Measurements from ENCODE around the gene TP53BP2. TPM values are rescaled to one million over a fixed set of nuclear protein-coding genes. Genes with fewer than 3 reads are reported as not detected.

Gene TP53BP2
- total and polyA plus RNA-seq, 10 of the 15 experiments (the other 5 are each of a cell fraction or from before 2014, with no cell fraction given): 1.6 to 13.7 (median 5.6) TPM

DNA sequence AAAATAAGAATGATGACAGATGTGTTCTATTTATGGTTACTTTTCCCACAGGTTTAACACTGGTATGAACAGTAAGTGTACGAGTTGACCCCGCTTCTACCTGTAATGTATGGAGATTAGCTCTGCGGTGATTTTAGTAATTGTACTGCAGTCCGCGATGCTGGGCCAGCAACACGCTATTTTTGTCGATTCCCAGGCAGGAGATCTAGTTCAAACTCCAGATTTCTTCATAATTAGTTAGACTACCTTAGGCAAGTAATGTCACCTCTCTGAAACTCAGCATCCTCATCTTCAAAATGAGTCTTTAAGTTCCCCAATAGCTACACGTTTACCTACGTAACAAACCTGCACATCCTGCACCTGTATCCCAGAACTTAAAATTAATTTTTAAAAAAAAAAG, 21.5 kb downstream of the TP53BP2 start:
- Histone ChIP-seq H3K9ac (ENCODE audit: control insufficient read depth, insufficient read depth, low read length) (no peak overlapping the region), H3K36me3 (ENCODE audit: control insufficient read depth in 2 of 2, insufficient read depth in 2 of 2, low read length in 1 of 2) (no peaks in the 10 kb centered on the region), H3K79me2 (ENCODE audit: control insufficient read depth, insufficient read depth, low read length) (no peaks in the 10 kb centered on the region), H3K4me1 (ENCODE audit: control insufficient read depth, insufficient read depth, low read length) (no peaks in the 10 kb centered on the region), H3K9me3 (replicated peaks; ENCODE audit: control insufficient read depth, insufficient read depth, low read length) (no peaks in the 10 kb centered on the region), H3K4me3 (no peak overlapping the region), H3K27me3 (replicated peaks in 1 of 2; ENCODE audit: control insufficient read depth in 2 of 2, insufficient read depth in 2 of 2, low read length in 1 of 2) (no peaks in the 10 kb centered on the region), H3K27ac (ENCODE audit: control insufficient read depth, insufficient read depth) (no peak overlapping the region), H4K20me1 (ENCODE audit: control insufficient read depth, insufficient read depth) (0 out of 2 replicates have a peak, but pooled peaks cover 3% of the 10 kb centered on the region), H3K4me2 (ENCODE audit: control insufficient read depth, insufficient read depth) (no peak overlapping the region), H2AFZ (ENCODE audit: control insufficient read depth, low read depth, low read length) (no peak overlapping the region)
- BruUV-seq (replicated peaks): no TSS peak
- ATAC-seq: no peak
- no peak for DNase-seq (ENCODE audit: low read depth, low spot score)
- FAIRE-seq: no peak
- ChIA-PET POLR2A (interaction anchor here (0.6 kb wide), 1 partner anchor 380 kb away, joined by 3 read pairs; no protein-coding TSS in a partner anchor), SMC1A (ENCODE audit: uncharacterized antibody, unreplicated experiment) (interaction anchor here (0.9 to 1.6 kb wide), 5 partner anchors 10 to 75 kb away, joined by 3 to 5 read pairs (median 4); no protein-coding TSS in a partner anchor), RAD21 (ENCODE audit: unreplicated experiment) (no interaction called here), CTCF (interaction anchor here (0.6 to 1.7 kb wide), 3 partner anchors 12 to 84 kb away, joined by 3 to 4 read pairs (median 3); no protein-coding TSS in a partner anchor)
- TF ChIP-seq, protein P1, sequence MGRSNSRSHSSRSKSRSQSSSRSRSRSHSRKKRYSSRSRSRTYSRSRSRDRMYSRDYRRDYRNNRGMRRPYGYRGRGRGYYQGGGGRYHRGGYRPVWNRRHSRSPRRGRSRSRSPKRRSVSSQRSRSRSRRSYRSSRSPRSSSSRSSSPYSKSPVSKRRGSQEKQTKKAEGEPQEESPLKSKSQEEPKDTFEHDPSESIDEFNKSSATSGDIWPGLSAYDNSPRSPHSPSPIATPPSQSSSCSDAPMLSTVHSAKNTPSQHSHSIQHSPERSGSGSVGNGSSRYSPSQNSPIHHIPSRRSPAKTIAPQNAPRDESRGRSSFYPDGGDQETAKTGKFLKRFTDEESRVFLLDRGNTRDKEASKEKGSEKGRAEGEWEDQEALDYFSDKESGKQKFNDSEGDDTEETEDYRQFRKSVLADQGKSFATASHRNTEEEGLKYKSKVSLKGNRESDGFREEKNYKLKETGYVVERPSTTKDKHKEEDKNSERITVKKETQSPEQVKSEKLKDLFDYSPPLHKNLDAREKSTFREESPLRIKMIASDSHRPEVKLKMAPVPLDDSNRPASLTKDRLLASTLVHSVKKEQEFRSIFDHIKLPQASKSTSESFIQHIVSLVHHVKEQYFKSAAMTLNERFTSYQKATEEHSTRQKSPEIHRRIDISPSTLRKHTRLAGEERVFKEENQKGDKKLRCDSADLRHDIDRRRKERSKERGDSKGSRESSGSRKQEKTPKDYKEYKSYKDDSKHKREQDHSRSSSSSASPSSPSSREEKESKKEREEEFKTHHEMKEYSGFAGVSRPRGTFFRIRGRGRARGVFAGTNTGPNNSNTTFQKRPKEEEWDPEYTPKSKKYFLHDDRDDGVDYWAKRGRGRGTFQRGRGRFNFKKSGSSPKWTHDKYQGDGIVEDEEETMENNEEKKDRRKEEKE (IDR thresholded peaks at IDR 0.05): no peak
- no peak for TF ChIP-seq BMI1 (IDR thresholded peaks at IDR 0.05; ENCODE audit: borderline replicate concordance)
- no peak for TF ChIP-seq EP300 (IDR thresholded peaks at IDR 0.05; ENCODE audit: borderline replicate concordance in 1 of 2, control insufficient read depth in 1 of 2, low read depth in 2 of 2, low read length in 2 of 2)
- no peak for TF ChIP-seq CBFB (IDR thresholded peaks at IDR 0.05; ENCODE audit: low read depth)
- no peak for TF ChIP-seq SP1 (IDR thresholded peaks at IDR 0.05; ENCODE audit: low read depth, low read length)
- TF ChIP-seq, protein P2, sequence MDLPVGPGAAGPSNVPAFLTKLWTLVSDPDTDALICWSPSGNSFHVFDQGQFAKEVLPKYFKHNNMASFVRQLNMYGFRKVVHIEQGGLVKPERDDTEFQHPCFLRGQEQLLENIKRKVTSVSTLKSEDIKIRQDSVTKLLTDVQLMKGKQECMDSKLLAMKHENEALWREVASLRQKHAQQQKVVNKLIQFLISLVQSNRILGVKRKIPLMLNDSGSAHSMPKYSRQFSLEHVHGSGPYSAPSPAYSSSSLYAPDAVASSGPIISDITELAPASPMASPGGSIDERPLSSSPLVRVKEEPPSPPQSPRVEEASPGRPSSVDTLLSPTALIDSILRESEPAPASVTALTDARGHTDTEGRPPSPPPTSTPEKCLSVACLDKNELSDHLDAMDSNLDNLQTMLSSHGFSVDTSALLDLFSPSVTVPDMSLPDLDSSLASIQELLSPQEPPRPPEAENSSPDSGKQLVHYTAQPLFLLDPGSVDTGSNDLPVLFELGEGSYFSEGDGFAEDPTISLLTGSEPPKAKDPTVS (IDR thresholded peaks at IDR 0.05; ENCODE audit: low read depth, low read length): no peak
- TF ChIP-seq, protein P3, sequence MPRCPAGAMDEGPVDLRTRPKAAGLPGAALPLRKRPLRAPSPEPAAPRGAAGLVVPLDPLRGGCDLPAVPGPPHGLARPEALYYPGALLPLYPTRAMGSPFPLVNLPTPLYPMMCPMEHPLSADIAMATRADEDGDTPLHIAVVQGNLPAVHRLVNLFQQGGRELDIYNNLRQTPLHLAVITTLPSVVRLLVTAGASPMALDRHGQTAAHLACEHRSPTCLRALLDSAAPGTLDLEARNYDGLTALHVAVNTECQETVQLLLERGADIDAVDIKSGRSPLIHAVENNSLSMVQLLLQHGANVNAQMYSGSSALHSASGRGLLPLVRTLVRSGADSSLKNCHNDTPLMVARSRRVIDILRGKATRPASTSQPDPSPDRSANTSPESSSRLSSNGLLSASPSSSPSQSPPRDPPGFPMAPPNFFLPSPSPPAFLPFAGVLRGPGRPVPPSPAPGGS (IDR thresholded peaks at IDR 0.05; ENCODE audit: borderline replicate concordance, insufficient read depth, low read depth, low read length, poor library complexity, severe bottlenecking): no peak
- TF ChIP-seq ZNF274 (IDR thresholded peaks at IDR 0.05; ENCODE audit: insufficient read depth, insufficient read length): no peak
- TF ChIP-seq ZNF384 (IDR thresholded peaks at IDR 0.05; ENCODE audit: borderline replicate concordance, low read depth, low read length): no peak
- no peak for TF ChIP-seq SUZ12 (IDR thresholded peaks at IDR 0.05; ENCODE audit: unreplicated experiment)
- in situ Hi-C loops (cut with MboI) (loop anchor here (25.0 kb wide), 1 partner anchor 513 kb away; the partner anchor contains the start of gene NVL), intact Hi-C loops (cut with micrococcal nuclease; ENCODE audit: unreplicated experiment) (no loop called here)
- WGBS (ENCODE audit: insufficient coverage, insufficient replicate concordance, low lambda C conversion rate, missing lambda C conversion rate): 84% methylated on average over 9 of the region's 9 CpGs

All from GM12878 (cell line).